CD14-positive monocyte (primary cell): ENCODE data around the gene ARID3A. TPM values are rescaled to one million over a fixed set of nuclear protein-coding genes. Genes with fewer than 3 reads are reported as not detected.

Experiments used
- DNase-seq, 3 donors: peaks; one replicate each; pipeline ENCODE4 v3.0.0-alpha.2; 2011 to 2022
- H2AFZ ChIP-seq: 2 replicates; pipeline ENCODE4 v1.6.0; 2012; ENCODE audit warnings: mild to moderate bottlenecking, low read depth, low read length, inconsistent platforms; ENCODE audit not compliant: insufficient read depth, poor library complexity, severe bottlenecking
- H3K27ac ChIP-seq, 2 donors: 1 replicate in 1 of 2; 2 replicates in 1 of 2; pipeline ENCODE4 v1.5.1; 2012 to 2013; ENCODE audit warnings: low read length in 2 of 2, control low read depth in 1 of 2, inconsistent platforms in 1 of 2, low read depth in 1 of 2, mild to moderate bottlenecking in 1 of 2
- H3K27me3 ChIP-seq, 2 donors: one replicate each; pipeline versions ENCODE4 v1.6.0 to v1.6.1; 2011 to 2013; ENCODE audit warnings: low read length in 2 of 2; ENCODE audit not compliant: control insufficient read depth in 2 of 2, insufficient read depth in 2 of 2
- H3K36me3 ChIP-seq, 2 donors: replicated peaks in 1 of 2; 1 replicate in 1 of 2; 2 replicates in 1 of 2; pipeline versions ENCODE4 v1.5.1 to v1.6.1; 2012 to 2013; ENCODE audit warnings: low read length in 2 of 2, control low read depth in 1 of 2, inconsistent platforms in 1 of 2, mild to moderate bottlenecking in 1 of 2; ENCODE audit not compliant: insufficient read depth in 2 of 2, control insufficient read depth in 1 of 2
- H3K4me1 ChIP-seq, 2 donors: 1 replicate in 1 of 2; 2 replicates in 1 of 2; pipeline versions ENCODE4 v1.5.1 to v1.6.1; 2012 to 2013; ENCODE audit warnings: low read length in 2 of 2, control low read depth in 1 of 2, inconsistent platforms in 1 of 2, mild to moderate bottlenecking in 1 of 2, moderate library complexity in 1 of 2; ENCODE audit not compliant: insufficient read depth in 2 of 2, control insufficient read depth in 1 of 2
- H3K4me2 ChIP-seq: replicated peaks from 2 replicates; pipeline ENCODE3; 2012; ENCODE audit warnings: low read length, moderate library complexity, mild to moderate bottlenecking; ENCODE audit not compliant: poor library complexity, severe bottlenecking; ENCODE audit errors: extremely low read depth
- H3K4me3 ChIP-seq, 3 experiments: fragments of 200-600 bp in 1 of 3; sonication (generic) in 1 of 3; replicated peaks in 1 of 3; 1 replicate in 2 of 3; 2 replicates in 1 of 3; pipeline ENCODE4 v1.5.1; 2011 to 2013; ENCODE audit warnings: low read length in 3 of 3, mild to moderate bottlenecking in 3 of 3, control low read depth in 2 of 3, low read depth in 2 of 3, inconsistent platforms in 1 of 3, moderate library complexity in 1 of 3
- H3K79me2 ChIP-seq: 2 replicates; pipeline ENCODE4 v1.6.0; 2012; ENCODE audit warnings: mild to moderate bottlenecking, control low read depth, inconsistent platforms, low read length, moderate library complexity; ENCODE audit not compliant: insufficient read depth
- H3K9ac ChIP-seq: 2 replicates; pipeline ENCODE4 v1.6.0; 2017; ENCODE audit warnings: low read length, mild to moderate bottlenecking; ENCODE audit not compliant: insufficient read depth, poor library complexity, severe bottlenecking
- H3K9me3 ChIP-seq, 2 donors: replicated peaks in 1 of 2; 1 replicate in 1 of 2; 2 replicates in 1 of 2; pipeline versions ENCODE4 v1.5.1 to v1.6.1; 2012 to 2013; ENCODE audit warnings: low read length in 2 of 2, control low read depth in 1 of 2; ENCODE audit not compliant: control insufficient read depth in 1 of 2, insufficient read depth in 1 of 2
- H4K20me1 ChIP-seq: 2 replicates; pipeline ENCODE4 v1.6.0; 2012; ENCODE audit warnings: mild to moderate bottlenecking, low read length, control low read depth, moderate library complexity; ENCODE audit not compliant: insufficient read depth
- H3K27ac Mint-ChIP-seq, 7 donors: one replicate each; pipeline ENCODE4 v1.8.0; 2020; ENCODE audit warnings: mild to moderate bottlenecking in 7 of 7, mixed read lengths in 7 of 7, moderate library complexity in 6 of 7, inconsistent platforms in 2 of 7
- H3K27me3 Mint-ChIP-seq, 3 donors: one replicate each; pipeline ENCODE4 v1.8.0; 2021 to 2022; ENCODE audit warnings: low read depth in 3 of 3, mild to moderate bottlenecking in 3 of 3, mixed read lengths in 3 of 3, moderate library complexity in 3 of 3, inconsistent platforms in 1 of 3
- H3K36me3 Mint-ChIP-seq, 2 donors: one replicate each; pipeline ENCODE4 v1.8.0; 2020; ENCODE audit warnings: mixed read lengths in 2 of 2, inconsistent platforms in 1 of 2, mild to moderate bottlenecking in 1 of 2
- H3K4me1 Mint-ChIP-seq: one replicate; pipeline ENCODE4 v1.8.0; 2020; ENCODE audit warnings: mild to moderate bottlenecking, mixed read lengths
- H3K4me3 Mint-ChIP-seq, 2 donors: one replicate each; pipeline ENCODE4 v1.8.0; 2020; ENCODE audit warnings: mild to moderate bottlenecking in 2 of 2, mixed read lengths in 2 of 2, moderate library complexity in 1 of 2
- H3K9me3 Mint-ChIP-seq, 7 donors: one replicate each; pipeline ENCODE4 v1.8.0; 2020 to 2022; ENCODE audit warnings: mixed read lengths in 7 of 7, mild to moderate bottlenecking in 6 of 7, moderate library complexity in 6 of 7, inconsistent platforms in 2 of 7
- CTCF ChIP-seq: fragments of 200-600 bp; IDR thresholded peaks from one replicate; pipeline ENCODE4 v1.8.0; 2022; ENCODE audit warnings: antibody characterized with exemption, mild to moderate bottlenecking
- WGBS: methylation state at CpG from one replicate; pipeline ENCODE4 v1.1.5; 2013; ENCODE audit warnings: missing lambda C conversion rate; ENCODE audit not compliant: insufficient coverage; 5-methylcytosine and 5-hydroxymethylcytosine counted together
- intact Hi-C, 2 donors: fragments of 100-400 bp; cut with micrococcal nuclease; formaldehyde crosslinking; loops; one replicate each; pipeline versions ENCODE4 v1.15.0 to v1.15.1; 2023
- polyA plus RNA-seq, 3 donors: library from polyadenylated mRNA; depleted of rRNA in 1 of 3; unstranded in 2 of 3; stranded (reverse) in 1 of 3; fragments of 300-500 nt in 2 of 3; fragments of >200 nt in 1 of 3; fragmentation: Illumina TruSeq in 2 of 3; gene quantifications; 1 replicate in 2 of 3; 2 replicates in 1 of 3; pipeline ENCODE4 v1.2.3, GENCODE V29; 2012 to 2021

ARID3A gene
- polyA plus RNA-seq, 3 donors, result 2.1 to 41.6 (median 3.2) TPM

- Histone ChIP-seq H3K36me3 (peaks cover 19 to 34% of the 10 kb centered on the region in 2 donors), H2AFZ (peak overlapping the region; percentile 85), H3K4me2 (peak overlapping the region; percentile 91), H3K27me3 (no peaks in the 10 kb centered on the region), H3K4me1 (peaks cover 15 to 19% of the 10 kb centered on the region in 2 donors), H3K79me2 (peaks cover 13% of the 10 kb centered on the region), H3K27ac (peak overlapping the region; percentile 16 to 95), H3K4me3 (peak overlapping the region; percentile 73 to 85 (median 74)), H4K20me1 (peaks cover 18% of the 10 kb centered on the region), H3K9me3 (no peaks in the 10 kb centered on the region), H3K9ac (peak overlapping the region; percentile 77)
- H3K27me3 Mint-ChIP-seq, result peaks cover 0 to 3% (median 0%) of the 10 kb centered on the region in 3 donors
- DNase-seq, result no peak
- peak overlapping the region; percentile 49 to 91 (median 73) for H3K27ac Mint-ChIP-seq
- H3K4me3 Mint-ChIP-seq, result peak overlapping the region; percentile 77 to 80
- intact Hi-C loops, result loop anchor here in 1 of 2 donors (2.0 kb wide), 1 partner anchor 16 kb away; no protein-coding TSS in a partner anchor
- peaks cover 24% of the 10 kb centered on the region for H3K4me1 Mint-ChIP-seq
- 5% methylated on average over 24 of the region's 27 CpGs for WGBS
- H3K9me3 Mint-ChIP-seq, result no peaks in the 10 kb centered on the region
- peaks cover 17 to 49% of the 10 kb centered on the region in 2 donors for H3K36me3 Mint-ChIP-seq
- no peak for TF ChIP-seq CTCF
Observed at GRCh38 chr19:892243-892893, 33.5 kb upstream of the ARID3A start.

DNA sequence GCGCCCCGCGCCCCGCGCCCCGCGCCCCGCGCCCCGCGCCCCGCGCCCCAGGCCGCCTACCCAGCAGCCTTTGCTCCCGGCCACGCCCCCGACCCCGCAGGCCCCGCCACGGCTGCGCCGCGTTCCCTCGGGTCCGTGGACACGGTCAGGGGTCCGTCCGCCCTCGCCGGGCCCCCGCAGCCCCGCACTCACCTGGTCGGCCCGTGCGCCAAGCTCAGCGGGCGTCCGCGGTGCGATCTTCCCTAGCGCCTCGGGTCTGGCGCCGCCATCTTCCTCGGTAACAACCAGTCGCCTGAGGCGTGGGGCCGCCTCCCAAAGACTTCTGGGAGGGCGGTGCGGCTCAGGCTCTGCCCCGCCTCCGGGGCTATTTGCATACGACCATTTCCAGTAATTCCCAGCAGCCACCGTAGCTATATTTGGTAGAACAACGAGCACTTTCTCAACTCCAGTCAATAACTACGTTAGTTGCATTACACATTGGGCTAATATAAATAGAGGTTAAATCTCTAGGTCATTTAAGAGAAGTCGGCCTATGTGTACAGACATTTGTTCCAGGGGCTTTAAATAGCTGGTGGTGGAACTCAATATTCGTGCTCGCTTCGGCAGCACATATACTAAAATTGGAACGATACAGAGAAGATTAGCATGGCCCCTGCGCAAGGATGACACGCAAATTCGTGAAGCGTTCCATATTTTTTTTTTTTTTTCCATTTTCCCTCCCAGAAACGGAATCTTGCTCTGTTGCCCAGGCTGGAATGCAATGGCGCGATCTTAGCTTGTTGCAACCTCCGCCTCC, 32.7 kb upstream of the ARID3A start, which contains the start of the genes MED16 and RNU6-9:
MED16 (minus strand) TSS at position 294 of the 796 bp plus-strand sequence. CDS start 2,056 bp downstream, outside the sequence.
RNU6-9 (plus strand) TSS at position 591 of the 796 bp plus-strand sequence.
- H3K9me3 Mint-ChIP-seq, result no peaks in the 10 kb centered on the region

More for the DNA sequence above, 32.7 kb upstream of the ARID3A start, which contains the start of the genes MED16 and RNU6-9:
- H3K27ac Mint-ChIP-seq, result peak within 1 kb of the TSS; percentile 95 to 99 (median 98)
- 2% methylated on average over 58 of the region's 69 CpGs for WGBS
- H3K4me3 Mint-ChIP-seq, result peak within 1 kb of the TSS; percentile 80 to 83
- Histone ChIP-seq H3K4me3 (peak within 1 kb of the TSS; percentile 73 to 85 (median 74)), H3K36me3 (peaks cover 19 to 34% of the 10 kb centered on the region in 2 donors), H2AFZ (peak within 1 kb of the TSS; percentile 85), H3K4me1 (peaks cover 15 to 19% of the 10 kb centered on the region in 2 donors), H3K9me3 (no peaks in the 10 kb centered on the region), H3K9ac (peak within 1 kb of the TSS; percentile 77), H4K20me1 (peaks cover 23% of the 10 kb centered on the region), H3K4me2 (peak within 1 kb of the TSS; percentile 91), H3K27me3 (no peaks in the 10 kb centered on the region), H3K27ac (peak within 1 kb of the TSS; percentile 77 to 95), H3K79me2 (peaks cover 13% of the 10 kb centered on the region)
- TF ChIP-seq CTCF, result no peak
- H3K36me3 Mint-ChIP-seq, result peaks cover 18 to 48% of the 10 kb centered on the region in 2 donors
- peaks cover 0 to 3% (median 2%) of the 10 kb centered on the region in 3 donors for H3K27me3 Mint-ChIP-seq
- intact Hi-C loops, result loop anchor here in 1 of 2 donors (2.0 kb wide), 1 partner anchor 16 kb away; no protein-coding TSS in a partner anchor
- H3K4me1 Mint-ChIP-seq, result peaks cover 24% of the 10 kb centered on the region
- peak; percentile 93 to 95 (median 94) for DNase-seq
